ENCODE measurements around the gene TMOD3.

GRCh38 chr15:51884041-51884440 is 54.6 kb downstream of the TMOD3 start:
- no peak for TF ChIP-seq CTCF (IDR thresholded peaks at IDR 0.05)
- TF ChIP-seq ZFX (IDR thresholded peaks at IDR 0.05; ENCODE audit: borderline replicate concordance), result no peak
